ENCODE data around the gene C19orf47.
"Not testable (repeated sequence)": the region's sequence is repeated elsewhere in the genome, so short reads cannot be mapped to it uniquely, and the experiment has no call there.

Gene C19orf47

GRCh38 chr19:40342644-40343311 is 5.4 kb downstream of the C19orf47 start:
- DNase-seq: no peak

GRCh38 chr19:40341601-40342482 is 6.4 kb downstream of the C19orf47 start:
- no peak for DNase-seq

GRCh38 chr19:40339018-40339728 is 9.0 kb downstream of the C19orf47 start:
- no peak for DNase-seq

- DNase-seq: no peak
Measured at GRCh38 chr19:40337594-40337993, 10.6 kb downstream of the C19orf47 start.

GRCh38 chr19:40337107-40337506 is 11.1 kb downstream of the C19orf47 start:
- DNase-seq: no peak

GRCh38 chr19:40336601-40336900 is 11.6 kb downstream of the C19orf47 start:
- no peak for DNase-seq

GRCh38 chr19:40335855-40336600 is 12.2 kb downstream of the C19orf47 start:
- no peak for DNase-seq

- no peak for DNase-seq
Measured at GRCh38 chr19:40335101-40335500, 13.1 kb downstream of the C19orf47 start.

- DNase-seq: not testable (repeated sequence)
Measured at GRCh38 chr19:40333083-40333482, 15.1 kb downstream of the C19orf47 start.

- no peak for DNase-seq
Measured at GRCh38 chr19:40332669-40333068, 15.5 kb downstream of the C19orf47 start.

- no peak for DNase-seq
Measured at GRCh38 chr19:40331052-40331451, 17.1 kb downstream of the C19orf47 start.

GRCh38 chr19:40326201-40326600 is 22.0 kb downstream of the C19orf47 start:
- no peak for DNase-seq

- no peak for DNase-seq
Measured at GRCh38 chr19:40323705-40324104, 24.5 kb downstream of the C19orf47 start.

GRCh38 chr19:40322951-40323615 is 25.1 kb downstream of the C19orf47 start:
- no peak for DNase-seq

GRCh38 chr19:40322271-40322610 is 26.0 kb downstream of the C19orf47 start:
- DNase-seq: no peak

GRCh38 chr19:40321566-40322270 is 26.5 kb downstream of the C19orf47 start:
- no peak for DNase-seq

- no peak for DNase-seq
Measured at GRCh38 chr19:40321076-40321475, 27.1 kb downstream of the C19orf47 start.

- DNase-seq: no peak
Measured at GRCh38 chr19:40320558-40320935, 27.6 kb downstream of the C19orf47 start.

- DNase-seq: no peak
Measured at GRCh38 chr19:40317338-40317737, 30.9 kb downstream of the C19orf47 start.

- DNase-seq: no peak
Measured at GRCh38 chr19:40315812-40316470, 32.3 kb downstream of the C19orf47 start.

- DNase-seq: no peak
Measured at GRCh38 chr19:40314656-40315055, 33.5 kb downstream of the C19orf47 start.

Data from effector CD4-positive, alpha-beta T cell (primary cell).